Trophoblast cell (in vitro differentiated cells and primary cell): Measurements from ENCODE around the gene CDK5R1.

Experiments
- DNase-seq, 2 donors: peaks; one replicate each; pipeline ENCODE4 v3.0.0-alpha.2; 2016
- H2AFZ ChIP-seq: 2 replicates; pipeline ENCODE4 v1.6.1; 2013; ENCODE audit warnings: low read length, moderate library complexity, mild to moderate bottlenecking; ENCODE audit not compliant: insufficient read depth, poor library complexity
- H2AK5ac ChIP-seq: 2 replicates; pipeline ENCODE4 v1.6.1; 2013; ENCODE audit warnings: mild to moderate bottlenecking, low read length
- H2BK120ac ChIP-seq: 2 replicates; pipeline ENCODE4 v1.6.1; 2013; ENCODE audit warnings: low read length, mild to moderate bottlenecking, moderate library complexity; ENCODE audit not compliant: insufficient read depth, poor library complexity
- H2BK12ac ChIP-seq: 2 replicates; pipeline ENCODE4 v1.6.1; 2013; ENCODE audit warnings: mild to moderate bottlenecking, low read length, moderate library complexity
- H2BK5ac ChIP-seq: 2 replicates; pipeline ENCODE4 v1.6.1; 2013; ENCODE audit warnings: low read length, low read depth, moderate library complexity, mild to moderate bottlenecking; ENCODE audit not compliant: poor library complexity
- H3K14ac ChIP-seq: 2 replicates; pipeline ENCODE4 v1.6.1; 2013; ENCODE audit warnings: mild to moderate bottlenecking, low read length
- H3K18ac ChIP-seq: 2 replicates; pipeline ENCODE4 v1.6.1; 2013; ENCODE audit warnings: mild to moderate bottlenecking, low read length
- H3K23ac ChIP-seq: 2 replicates; pipeline ENCODE4 v1.6.1; 2013; ENCODE audit warnings: low read length
- H3K27ac ChIP-seq: 2 replicates; pipeline ENCODE4 v1.5.1; 2013; ENCODE audit warnings: low read depth, mild to moderate bottlenecking, inconsistent platforms, low read length, moderate library complexity
- H3K27me3 ChIP-seq: 2 replicates; pipeline ENCODE4 v1.6.1; 2013; ENCODE audit warnings: inconsistent platforms, mild to moderate bottlenecking, low read length, moderate library complexity; ENCODE audit not compliant: insufficient read depth
- H3K36me3 ChIP-seq, 2 experiments: 1 replicate in 1 of 2; 2 replicates in 1 of 2; pipeline ENCODE4 v1.6.1; 2013; ENCODE audit warnings: low read length in 2 of 2, mild to moderate bottlenecking in 2 of 2, moderate library complexity in 1 of 2; ENCODE audit not compliant: insufficient read depth in 2 of 2, control insufficient read depth in 1 of 2
- H3K4ac ChIP-seq: 2 replicates; pipeline ENCODE4 v1.6.1; 2013; ENCODE audit warnings: low read depth, mild to moderate bottlenecking, low read length, moderate library complexity
- H3K4me1 ChIP-seq, 2 experiments: 1 replicate in 1 of 2; 2 replicates in 1 of 2; pipeline ENCODE4 v1.6.1; 2013; ENCODE audit warnings: low read length in 2 of 2, mild to moderate bottlenecking in 2 of 2, moderate library complexity in 1 of 2; ENCODE audit not compliant: insufficient read depth in 2 of 2, control insufficient read depth in 1 of 2
- H3K4me2 ChIP-seq: 2 replicates; pipeline ENCODE4 v1.6.1; 2013; ENCODE audit warnings: inconsistent platforms, mild to moderate bottlenecking, low read length, moderate library complexity
- H3K4me3 ChIP-seq: 2 replicates; pipeline ENCODE4 v1.5.1; 2013; ENCODE audit warnings: mild to moderate bottlenecking, low read depth, low read length, inconsistent platforms
- H3K79me1 ChIP-seq: one replicate; pipeline ENCODE4 v1.6.1; 2013; ENCODE audit warnings: low read length
- H3K79me2 ChIP-seq: 2 replicates; pipeline ENCODE4 v1.6.1; 2013; ENCODE audit warnings: low read length, mild to moderate bottlenecking; ENCODE audit not compliant: control insufficient read depth, insufficient read depth, poor library complexity
- H3K9ac ChIP-seq: 2 replicates; pipeline ENCODE4 v1.6.1; 2013; ENCODE audit warnings: mild to moderate bottlenecking, low read length
- H3K9me3 ChIP-seq: 2 replicates; pipeline ENCODE4 v1.6.1; 2013; ENCODE audit warnings: low read depth, mild to moderate bottlenecking, control low read depth, inconsistent platforms, low read length; ENCODE audit not compliant: insufficient read depth
- H4K12ac ChIP-seq: 2 replicates; pipeline ENCODE4 v1.6.1; 2013; ENCODE audit warnings: low read depth, mild to moderate bottlenecking, low read length, moderate library complexity
- H4K8ac ChIP-seq: 2 replicates; pipeline ENCODE4 v1.6.1; 2013; ENCODE audit warnings: low read depth, mild to moderate bottlenecking, low read length, moderate library complexity
- H4K91ac ChIP-seq: one replicate; pipeline ENCODE4 v1.6.1; 2013; ENCODE audit warnings: low read depth, mild to moderate bottlenecking, low read length, moderate library complexity
- WGBS: extraction: QIAGEN DNeasy Blood & Tissue Kit; methylation state at CpG from one replicate; pipeline ENCODE4 v1.1.7; 2013; ENCODE audit warnings: missing lambda C conversion rate; ENCODE audit not compliant: insufficient read length, insufficient coverage; ENCODE audit errors: extremely low coverage; 5-methylcytosine and 5-hydroxymethylcytosine counted together

Gene CDK5R1

DNA sequence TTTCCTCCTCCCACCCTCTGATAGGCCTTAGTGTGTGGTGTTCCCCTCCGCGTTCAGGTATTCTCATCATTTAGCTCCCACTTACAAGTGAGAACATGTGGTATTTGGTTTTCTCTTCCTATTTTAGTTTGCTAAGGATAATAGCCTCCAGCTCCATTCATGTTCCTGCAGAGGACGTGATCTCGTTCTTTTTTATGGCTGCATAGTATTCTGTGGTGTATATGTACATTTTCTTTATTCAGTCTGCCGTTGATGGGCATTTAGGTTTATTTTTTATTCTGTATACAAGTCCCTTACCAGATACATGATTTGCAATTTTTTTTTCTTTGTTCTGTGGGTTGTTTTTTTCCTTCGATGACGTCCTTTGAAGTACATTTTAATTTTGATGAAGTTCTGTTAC is 18.8 kb upstream of the CDK5R1 start:
- no peaks in the 10 kb centered on the region for H3K4me1 ChIP-seq

GRCh38 chr17:32470405-32471167 is 16.2 kb upstream of the CDK5R1 start:
- no peak overlapping the region for H4K12ac ChIP-seq
- H3K4me3 ChIP-seq, result no peak overlapping the region
- no peaks in the 10 kb centered on the region for H3K9me3 ChIP-seq
- H2BK12ac ChIP-seq, result no peak overlapping the region
- no peak overlapping the region for H3K27ac ChIP-seq
- H3K79me1 ChIP-seq, result no peaks in the 10 kb centered on the region
- no peaks in the 10 kb centered on the region for H3K27me3 ChIP-seq
- peaks cover 40 to 77% of the 10 kb centered on the region in 2 experiments for H3K36me3 ChIP-seq
- H2BK5ac ChIP-seq, result no peak overlapping the region
- H2AFZ ChIP-seq, result no peak overlapping the region
- no peak overlapping the region for H2AK5ac ChIP-seq
- no peak overlapping the region for H2BK120ac ChIP-seq
- no peaks in the 10 kb centered on the region for H3K79me2 ChIP-seq
- H3K18ac ChIP-seq, result no peak overlapping the region
- no CpG with 5 or more reads among the region's 6 CpGs for WGBS
- H4K91ac ChIP-seq, result no peak overlapping the region
- H3K14ac ChIP-seq, result no peak overlapping the region
- no peak overlapping the region for H3K4ac ChIP-seq
- H3K4me2 ChIP-seq, result no peak overlapping the region
- no peaks in the 10 kb centered on the region for H3K4me1 ChIP-seq
- H3K23ac ChIP-seq, result no peak overlapping the region
- DNase-seq, result no peak
- no peak overlapping the region for H4K8ac ChIP-seq
- H3K9ac ChIP-seq, result no peak overlapping the region

More for the DNA sequence above, 18.8 kb upstream of the CDK5R1 start:
- no peak overlapping the region for H3K4me2 ChIP-seq
- H4K91ac ChIP-seq, result no peak overlapping the region
- H2BK120ac ChIP-seq, result no peak overlapping the region
- H3K23ac ChIP-seq, result no peak overlapping the region
- H2AFZ ChIP-seq, result no peak overlapping the region
- no peak overlapping the region for H2BK12ac ChIP-seq
- H3K4ac ChIP-seq, result no peak overlapping the region
- no peaks in the 10 kb centered on the region for H3K79me1 ChIP-seq
- H3K14ac ChIP-seq, result no peak overlapping the region
- H2AK5ac ChIP-seq, result no peak overlapping the region
- H3K18ac ChIP-seq, result no peak overlapping the region
- no peak overlapping the region for H3K27ac ChIP-seq
- no peak overlapping the region for H4K8ac ChIP-seq
- H2BK5ac ChIP-seq, result no peak overlapping the region
- H3K36me3 ChIP-seq, result peaks cover 33 to 65% of the 10 kb centered on the region in 2 experiments
- WGBS, result no CpG with 5 or more reads among the region's 7 CpGs
- DNase-seq, result no peak
- no peaks in the 10 kb centered on the region for H3K79me2 ChIP-seq
- H3K27me3 ChIP-seq, result no peaks in the 10 kb centered on the region
- no peak overlapping the region for H3K9ac ChIP-seq
- H3K4me3 ChIP-seq, result no peak overlapping the region
- H3K9me3 ChIP-seq, result no peaks in the 10 kb centered on the region
- H4K12ac ChIP-seq, result no peak overlapping the region

DNA sequence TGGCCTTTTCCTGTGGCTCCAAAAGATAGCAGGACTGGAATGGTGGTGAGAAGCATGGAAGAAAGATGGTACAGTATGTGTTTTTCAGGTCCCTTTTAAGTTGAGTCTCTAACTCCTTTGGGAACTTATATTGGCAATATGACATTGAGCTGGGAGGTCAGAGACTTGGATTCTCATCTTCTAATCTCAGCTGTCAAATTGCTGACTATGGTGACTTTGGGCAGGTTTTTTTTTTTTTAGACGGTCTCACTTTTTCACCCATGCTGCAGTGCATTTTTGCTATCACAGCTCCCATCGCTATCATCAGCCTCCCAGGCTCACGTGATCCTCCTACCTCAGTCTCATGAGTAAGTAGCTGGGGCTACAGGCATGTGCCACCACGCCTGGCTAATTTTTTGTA is 15.1 kb upstream of the CDK5R1 start:
- Histone ChIP-seq H2BK5ac (no peak overlapping the region), H2AK5ac (no peak overlapping the region), H3K36me3 (peaks cover 40 to 82% of the 10 kb centered on the region in 2 experiments), H3K27me3 (no peaks in the 10 kb centered on the region), H4K8ac (no peak overlapping the region), H3K79me1 (no peaks in the 10 kb centered on the region), H3K79me2 (no peaks in the 10 kb centered on the region), H3K23ac (no peak overlapping the region), H3K27ac (no peak overlapping the region), H3K4ac (no peak overlapping the region), H3K18ac (no peak overlapping the region), H2BK120ac (no peak overlapping the region), H2AFZ (no peak overlapping the region), H3K4me1 (no peaks in the 10 kb centered on the region), H3K4me2 (no peak overlapping the region), H3K9me3 (no peaks in the 10 kb centered on the region), H4K12ac (no peak overlapping the region), H3K14ac (no peak overlapping the region), H3K4me3 (no peak overlapping the region), H2BK12ac (no peak overlapping the region), H3K9ac (no peak overlapping the region), H4K91ac (no peak overlapping the region)
- no CpG with 5 or more reads among the region's 4 CpGs for WGBS
- no peak for DNase-seq

GRCh38 chr17:32475258-32475657 is 11.5 kb upstream of the CDK5R1 start:
- Histone ChIP-seq H3K9me3 (no peaks in the 10 kb centered on the region), H3K4ac (no peak overlapping the region), H3K18ac (no peak overlapping the region), H4K12ac (no peak overlapping the region), H3K79me1 (no peaks in the 10 kb centered on the region), H3K4me3 (no peak overlapping the region), H4K8ac (no peak overlapping the region), H3K14ac (no peak overlapping the region), H4K91ac (no peak overlapping the region), H3K79me2 (no peaks in the 10 kb centered on the region), H2BK5ac (no peak overlapping the region), H3K27me3 (no peaks in the 10 kb centered on the region), H3K4me2 (no peak overlapping the region), H2AFZ (no peak overlapping the region), H3K9ac (no peak overlapping the region), H3K4me1 (no peaks in the 10 kb centered on the region), H2BK120ac (no peak overlapping the region), H2BK12ac (no peak overlapping the region), H3K27ac (no peak overlapping the region), H2AK5ac (no peak overlapping the region), H3K23ac (no peak overlapping the region), H3K36me3 (peaks cover 48 to 86% of the 10 kb centered on the region in 2 experiments)
- WGBS, result no CpG with 5 or more reads among the region's 3 CpGs
- DNase-seq, result no peak
